NB4 (cell line): ENCODE measurements around the gene EEF1A1.
"Not testable (repeated sequence)": the region's sequence is repeated elsewhere in the genome, so short reads cannot be mapped to it uniquely, and the experiment has no call there.

Experiments
- DNase-seq: peaks from one replicate; pipeline ENCODE4 v3.0.0; 2010; ENCODE audit warnings: low read depth
- H3K4me3 ChIP-seq: one replicate; pipeline ENCODE4 v1.5.1; 2011; ENCODE audit warnings: mild to moderate bottlenecking, low read depth, low read length, moderate library complexity
- MYC ChIP-seq: IDR thresholded peaks from 2 replicates; pipeline ENCODE4 v1.6.1; 2011; ENCODE audit warnings: low read depth, low read length
- POLR2A ChIP-seq: IDR thresholded peaks from 2 replicates; pipeline ENCODE4 v1.6.1; 2011; ENCODE audit warnings: mild to moderate bottlenecking; ENCODE audit not compliant: insufficient read length; ENCODE audit errors: extremely low read depth
- TF ChIP-seq, protein P1 (sequence below): IDR thresholded peaks from one replicate; pipeline ENCODE4 v1.5.1; 2012; ENCODE audit warnings: low read depth, low read length
- TF ChIP-seq, protein P2 (sequence below): IDR thresholded peaks from 2 replicates; pipeline ENCODE4 v1.6.1; 2011; ENCODE audit warnings: low read depth, low read length

The EEF1A1 gene

DNA sequence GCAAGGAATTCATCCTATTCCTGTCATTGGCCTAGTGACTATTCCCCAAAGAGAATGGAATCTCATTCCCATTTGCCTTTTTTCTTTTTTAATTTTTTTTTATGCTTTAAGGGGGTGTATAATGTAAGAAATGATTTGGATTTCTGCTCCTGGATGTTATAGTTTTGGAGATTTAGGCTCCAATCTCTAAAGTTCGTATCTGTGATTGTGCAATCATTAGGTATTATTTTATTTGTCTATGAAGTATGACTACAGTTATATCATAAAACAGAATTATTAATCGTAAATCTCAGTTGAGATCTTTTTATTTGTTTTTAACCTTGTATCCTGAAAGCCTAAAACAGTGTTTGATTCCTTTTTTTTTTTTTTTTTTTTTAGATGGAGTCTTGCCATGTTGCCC is 41.7 kb upstream of the EEF1A1 start:
- no peak for DNase-seq
- TF ChIP-seq, protein P1, sequence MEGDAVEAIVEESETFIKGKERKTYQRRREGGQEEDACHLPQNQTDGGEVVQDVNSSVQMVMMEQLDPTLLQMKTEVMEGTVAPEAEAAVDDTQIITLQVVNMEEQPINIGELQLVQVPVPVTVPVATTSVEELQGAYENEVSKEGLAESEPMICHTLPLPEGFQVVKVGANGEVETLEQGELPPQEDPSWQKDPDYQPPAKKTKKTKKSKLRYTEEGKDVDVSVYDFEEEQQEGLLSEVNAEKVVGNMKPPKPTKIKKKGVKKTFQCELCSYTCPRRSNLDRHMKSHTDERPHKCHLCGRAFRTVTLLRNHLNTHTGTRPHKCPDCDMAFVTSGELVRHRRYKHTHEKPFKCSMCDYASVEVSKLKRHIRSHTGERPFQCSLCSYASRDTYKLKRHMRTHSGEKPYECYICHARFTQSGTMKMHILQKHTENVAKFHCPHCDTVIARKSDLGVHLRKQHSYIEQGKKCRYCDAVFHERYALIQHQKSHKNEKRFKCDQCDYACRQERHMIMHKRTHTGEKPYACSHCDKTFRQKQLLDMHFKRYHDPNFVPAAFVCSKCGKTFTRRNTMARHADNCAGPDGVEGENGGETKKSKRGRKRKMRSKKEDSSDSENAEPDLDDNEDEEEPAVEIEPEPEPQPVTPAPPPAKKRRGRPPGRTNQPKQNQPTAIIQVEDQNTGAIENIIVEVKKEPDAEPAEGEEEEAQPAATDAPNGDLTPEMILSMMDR: no peak
- TF ChIP-seq, protein P2, sequence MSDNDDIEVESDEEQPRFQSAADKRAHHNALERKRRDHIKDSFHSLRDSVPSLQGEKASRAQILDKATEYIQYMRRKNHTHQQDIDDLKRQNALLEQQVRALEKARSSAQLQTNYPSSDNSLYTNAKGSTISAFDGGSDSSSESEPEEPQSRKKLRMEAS: no peak
- TF ChIP-seq POLR2A: no peak
- no peak for TF ChIP-seq MYC
- no peak overlapping the region for H3K4me3 ChIP-seq

DNA sequence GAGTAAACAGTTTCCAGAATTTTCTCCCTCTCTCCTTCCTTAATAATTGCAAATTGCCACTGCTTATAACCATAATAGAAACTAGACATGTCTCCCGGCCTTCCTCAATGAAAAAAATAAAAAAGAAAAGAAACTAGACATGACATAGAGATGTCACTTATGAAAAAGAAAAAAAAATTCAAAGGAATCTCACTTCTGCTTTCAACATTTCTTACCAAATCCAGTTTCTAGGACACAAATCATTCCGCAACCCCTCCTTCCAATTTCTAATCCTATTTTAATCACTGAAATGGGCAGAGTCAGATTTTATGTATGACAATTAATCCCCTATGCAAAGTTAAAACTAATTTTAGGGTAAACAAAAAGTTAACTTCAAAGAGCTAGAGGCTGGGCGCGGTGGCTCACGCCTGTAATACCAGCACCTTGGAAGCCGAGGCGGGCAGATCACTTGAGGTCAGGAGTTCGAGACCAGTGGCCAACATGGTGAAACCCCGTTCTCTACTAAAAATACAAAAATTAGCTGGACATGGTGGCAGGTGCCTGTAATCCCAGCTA is 40.1 kb upstream of the EEF1A1 start:
- TF ChIP-seq POLR2A: no peak
- TF ChIP-seq, protein P2: no peak
- TF ChIP-seq, protein P1: no peak
- TF ChIP-seq MYC: no peak
- H3K4me3 ChIP-seq: no peak overlapping the region
- DNase-seq: no peak

GRCh38 chr6:73560182-73560732 is 39.4 kb upstream of the EEF1A1 start:
- H3K4me3 ChIP-seq: no peak overlapping the region
- DNase-seq: no peak
- TF ChIP-seq POLR2A (no peak), MYC (no peak)
- TF ChIP-seq, protein P2: no peak
- TF ChIP-seq, protein P1: no peak

DNA sequence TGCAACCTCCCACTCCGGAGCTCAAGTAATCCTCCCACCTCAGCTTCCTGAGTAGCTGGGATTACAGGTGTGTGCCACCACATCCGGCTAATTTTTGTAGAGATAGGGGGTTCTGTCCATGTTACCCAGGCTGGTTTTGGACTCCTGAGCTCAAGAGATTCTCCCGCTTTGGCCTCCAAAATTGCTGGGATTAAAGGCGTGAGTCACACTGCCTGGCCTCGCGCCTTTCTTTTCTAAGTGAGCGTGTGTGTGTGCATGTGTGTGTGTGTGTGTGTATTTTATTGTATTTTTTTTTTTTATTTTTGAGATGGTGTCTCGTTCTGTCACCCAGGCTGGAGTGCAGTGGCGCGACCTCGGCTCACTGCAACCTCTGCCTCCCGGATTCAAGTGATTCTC is 38.6 kb upstream of the EEF1A1 start:
- not testable (repeated sequence) for DNase-seq, H3K4me3 ChIP-seq

DNA sequence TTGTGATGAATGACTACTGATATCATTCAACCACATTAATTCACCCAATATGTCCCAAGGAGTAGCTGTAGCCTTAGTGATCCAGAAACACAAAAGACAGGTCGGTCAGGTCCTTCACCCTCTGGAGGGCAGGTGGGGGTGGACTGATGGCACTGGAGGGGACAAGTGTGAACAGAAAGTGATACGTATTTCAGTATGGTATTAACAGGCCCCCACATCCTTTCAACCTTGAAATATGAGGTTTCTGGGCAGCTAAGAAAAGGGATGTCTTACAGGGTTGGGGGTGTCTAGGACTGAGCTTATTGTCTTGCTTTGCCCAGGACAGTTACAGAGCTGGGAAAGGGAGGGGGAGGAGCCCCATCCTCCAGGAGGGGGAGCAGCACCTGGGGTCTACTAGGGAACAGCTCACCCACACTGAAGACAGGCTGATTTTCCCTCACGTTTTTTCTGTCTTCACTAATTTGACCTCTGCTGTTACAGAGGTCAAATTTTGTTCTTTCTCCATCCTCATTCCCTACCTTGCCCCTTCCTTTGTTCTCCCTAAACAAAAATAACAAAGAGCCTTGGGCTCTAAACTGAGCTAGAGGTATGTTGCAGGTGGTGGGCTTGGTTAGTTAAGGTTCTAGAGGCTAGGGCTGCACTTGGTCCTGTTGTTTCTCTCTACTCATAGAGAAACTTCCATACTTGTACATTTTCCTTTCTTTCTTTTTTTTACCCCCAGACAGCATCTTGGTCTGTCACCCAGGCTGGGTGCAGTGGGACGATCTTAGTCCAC is 38.0 kb upstream of the EEF1A1 start:
- H3K4me3 ChIP-seq: no peak overlapping the region
- TF ChIP-seq, protein P2: no peak
- TF ChIP-seq, protein P1: no peak
- TF ChIP-seq MYC: no peak
- no peak for TF ChIP-seq POLR2A

GRCh38 chr6:73556836-73557235 is 36.0 kb upstream of the EEF1A1 start:
- TF ChIP-seq, protein P2: no peak
- no peak for DNase-seq
- H3K4me3 ChIP-seq: no peak overlapping the region

More for the DNA sequence above, 38.0 kb upstream of the EEF1A1 start:
- DNase-seq: no peak

DNA sequence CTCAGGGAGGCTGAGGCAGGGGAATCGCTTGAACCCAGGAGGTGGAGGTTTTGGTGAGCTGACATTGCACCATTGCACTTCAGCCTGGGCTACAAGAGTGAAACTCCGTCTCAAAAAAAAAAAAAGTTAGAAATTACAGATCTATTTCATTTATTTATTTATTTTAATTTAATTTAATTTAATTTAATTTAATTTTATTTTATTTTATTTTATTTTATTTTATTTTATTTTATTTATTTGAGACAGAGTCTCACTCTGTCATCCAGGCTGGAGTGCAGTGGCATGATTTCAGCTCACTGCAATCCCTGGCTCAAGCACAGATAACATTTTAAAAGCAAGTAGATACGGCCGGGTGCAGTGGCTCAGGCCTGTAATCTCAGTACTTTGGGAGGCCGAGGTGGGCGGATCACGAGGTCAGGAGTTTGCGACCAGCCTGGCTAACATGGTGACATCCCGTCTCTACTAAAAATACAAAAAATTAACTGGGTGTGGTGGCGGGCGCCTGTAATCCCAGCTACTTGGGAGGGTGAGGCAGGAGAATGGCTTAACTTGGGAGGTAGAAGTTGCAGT is 34.6 kb upstream of the EEF1A1 start:
- not testable (repeated sequence) for H3K4me3 ChIP-seq, DNase-seq

GRCh38 chr6:73551115-73551514 is 30.3 kb upstream of the EEF1A1 start:
- DNase-seq: not testable (repeated sequence)

More at GRCh38 chr6:73551115-73551514, 30.3 kb upstream of the EEF1A1 start:
- H3K4me3 ChIP-seq: not testable (repeated sequence)
